Karpas-422 (cell line): ENCODE measurements around the gene PLXNA2. TPM values are rescaled to one million over a fixed set of nuclear protein-coding genes. Genes with fewer than 3 reads are reported as not detected.

Source experiments
- DNase-seq: peaks from one replicate; pipeline ENCODE4 v3.0.0-alpha.2; 2015
- H2AFZ ChIP-seq: fragments of 200-600 bp; sonication (generic); 2 replicates; pipeline ENCODE4 v1.6.1; 2014; ENCODE audit warnings: antibody characterized with exemption, low read length, mixed read lengths
- H3K27ac ChIP-seq: fragments of 200-600 bp; sonication (generic); 2 replicates; pipeline ENCODE4 v1.5.1; 2014; ENCODE audit warnings: mild to moderate bottlenecking, low read length, moderate library complexity
- H3K27me3 ChIP-seq: fragments of 200-600 bp; sonication (generic); 2 replicates; pipeline ENCODE4 v1.6.1; 2014; ENCODE audit warnings: low read length, mixed read lengths
- H3K36me3 ChIP-seq: fragments of 200-600 bp; sonication (generic); 2 replicates; pipeline ENCODE4 v1.6.1; 2014; ENCODE audit warnings: low read length, mixed read lengths; ENCODE audit not compliant: insufficient read depth
- H3K4me1 ChIP-seq: fragments of 200-600 bp; sonication (generic); 2 replicates; pipeline ENCODE4 v1.6.1; 2014; ENCODE audit warnings: mild to moderate bottlenecking, low read length, mixed read lengths
- H3K4me2 ChIP-seq: fragments of 200-600 bp; sonication (generic); 2 replicates; pipeline ENCODE4 v1.6.1; 2014; ENCODE audit warnings: low read length, low read depth, mild to moderate bottlenecking; ENCODE audit not compliant: poor library complexity, severe bottlenecking
- H3K4me3 ChIP-seq: fragments of 200-600 bp; sonication (generic); 2 replicates; pipeline ENCODE4 v1.5.1; 2014; ENCODE audit warnings: mild to moderate bottlenecking, antibody characterized with exemption, low read length, mixed read lengths
- H3K79me2 ChIP-seq: fragments of 200-600 bp; sonication (generic); 2 replicates; pipeline ENCODE4 v1.6.1; 2014; ENCODE audit warnings: mild to moderate bottlenecking, low read length, mixed read lengths
- H3K9ac ChIP-seq: fragments of 200-600 bp; sonication (generic); 2 replicates; pipeline ENCODE4 v1.6.0; 2014; ENCODE audit warnings: low read length
- H3K9me2 ChIP-seq: fragments of 200-600 bp; sonication (generic), shearing (Covaris generic); replicated peaks from 2 replicates; pipeline ENCODE4 v1.6.0; 2014; ENCODE audit warnings: mild to moderate bottlenecking, low read length, moderate library complexity; ENCODE audit not compliant: insufficient read depth
- H3K9me3 ChIP-seq: fragments of 300-700, 200-600 bp; sonication (generic); 2 replicates; pipeline ENCODE4 v1.6.1; 2014; ENCODE audit warnings: low read length, mixed read lengths
- H4K20me1 ChIP-seq: fragments of 200-600 bp; sonication (generic); 2 replicates; pipeline ENCODE4 v1.6.1; 2014; ENCODE audit warnings: mild to moderate bottlenecking, antibody characterized with exemption, low read length, low read depth; ENCODE audit not compliant: insufficient read depth
- total RNA-seq: library from RNA; depleted of rRNA; stranded (reverse); fragments of >200 nt; shearing (Covaris generic); gene quantifications from 2 replicates; pipeline ENCODE4 v1.2.3, GENCODE V29; 2014; ENCODE audit warnings: low replicate concordance

PLXNA2 gene
- total RNA-seq, 1 experiment from 2014 or later = not detected

DNA sequence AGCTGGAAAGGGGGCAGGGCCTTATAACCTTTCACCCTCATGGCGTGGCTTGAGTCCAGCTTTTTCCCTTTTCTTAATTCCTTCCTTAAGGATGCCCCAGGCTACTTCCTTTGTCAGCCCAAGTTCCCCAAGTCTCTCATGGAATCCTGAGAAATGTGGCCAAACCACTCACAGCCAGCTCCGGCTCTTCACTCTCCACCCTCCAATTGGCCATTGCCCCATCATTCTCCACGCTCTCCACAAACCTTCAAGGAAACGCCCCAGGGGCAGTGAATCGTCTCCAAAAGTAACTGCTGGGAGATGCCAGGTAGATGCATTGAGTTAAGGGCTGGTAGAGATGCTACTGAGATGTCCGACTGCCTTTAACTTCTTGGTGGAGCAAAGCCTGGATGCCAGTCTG is 219.8 kb downstream of the PLXNA2 start:
- H3K9ac ChIP-seq = no peak overlapping the region
- no peak overlapping the region for H3K27ac ChIP-seq
- H2AFZ ChIP-seq = no peak overlapping the region
- no peak overlapping the region for H3K4me2 ChIP-seq
- H3K4me1 ChIP-seq = no peaks in the 10 kb centered on the region
- no peaks in the 10 kb centered on the region for H3K9me2 ChIP-seq
- no peaks in the 10 kb centered on the region for H3K27me3 ChIP-seq
- no peaks in the 10 kb centered on the region for H3K36me3 ChIP-seq
- H3K4me3 ChIP-seq = no peak overlapping the region
- H3K79me2 ChIP-seq = no peaks in the 10 kb centered on the region
- no peaks in the 10 kb centered on the region for H4K20me1 ChIP-seq
- DNase-seq = no peak
- no peaks in the 10 kb centered on the region for H3K9me3 ChIP-seq

DNA sequence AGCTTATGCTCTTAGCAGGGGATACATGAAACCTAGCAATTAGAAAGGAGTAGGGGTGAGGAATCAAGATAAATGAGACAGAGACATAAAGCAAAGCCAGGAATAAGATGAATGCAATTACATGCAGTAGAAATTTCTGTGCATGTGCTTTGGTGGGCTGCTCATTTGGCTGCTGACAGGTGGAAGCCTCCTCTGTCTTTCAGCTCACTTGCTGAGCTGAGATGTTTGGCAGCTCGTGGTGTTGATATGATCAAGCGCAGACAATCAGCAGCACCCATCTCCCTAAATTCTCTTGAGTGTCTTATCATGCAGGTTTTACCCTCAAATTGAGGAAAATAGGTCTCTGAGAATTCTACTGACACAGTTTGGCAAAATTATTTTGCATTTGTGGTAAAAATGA is 224.9 kb downstream of the PLXNA2 start:
- Histone ChIP-seq H3K9ac (no peak overlapping the region), H3K36me3 (no peaks in the 10 kb centered on the region), H3K9me3 (no peaks in the 10 kb centered on the region), H3K9me2 (no peaks in the 10 kb centered on the region), H2AFZ (no peak overlapping the region), H3K79me2 (no peaks in the 10 kb centered on the region), H3K27me3 (no peaks in the 10 kb centered on the region), H4K20me1 (no peaks in the 10 kb centered on the region), H3K4me1 (no peaks in the 10 kb centered on the region), H3K27ac (no peak overlapping the region), H3K4me3 (no peak overlapping the region), H3K4me2 (no peak overlapping the region)
- no peak for DNase-seq

DNA sequence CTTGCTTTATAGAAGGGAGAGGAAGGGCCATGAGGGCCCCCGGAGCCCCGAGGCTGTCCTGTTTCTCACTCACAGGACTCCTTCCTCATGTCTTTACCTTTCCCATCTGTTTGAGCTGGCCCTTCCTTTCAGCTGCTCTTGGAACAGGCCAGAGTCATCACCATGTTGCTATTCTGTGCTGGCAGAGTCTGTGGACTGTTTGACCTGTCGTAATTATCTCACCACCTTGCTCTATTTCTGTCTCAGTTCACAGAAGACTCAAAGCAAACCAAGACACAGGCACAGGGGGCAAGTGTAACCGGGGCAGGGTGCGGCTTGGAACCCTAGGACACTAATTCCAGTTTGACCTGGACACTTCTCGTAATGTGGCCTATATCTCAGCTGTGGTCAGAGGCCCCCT is 228.9 kb downstream of the PLXNA2 start:
- Histone ChIP-seq H3K27ac (no peak overlapping the region), H2AFZ (no peak overlapping the region), H3K4me3 (no peak overlapping the region), H3K9me3 (no peaks in the 10 kb centered on the region), H3K79me2 (no peaks in the 10 kb centered on the region), H3K4me2 (no peak overlapping the region), H3K27me3 (no peaks in the 10 kb centered on the region), H3K36me3 (no peaks in the 10 kb centered on the region), H3K4me1 (no peaks in the 10 kb centered on the region), H3K9me2 (no peaks in the 10 kb centered on the region), H3K9ac (no peak overlapping the region), H4K20me1 (no peaks in the 10 kb centered on the region)
- DNase-seq = no peak

DNA sequence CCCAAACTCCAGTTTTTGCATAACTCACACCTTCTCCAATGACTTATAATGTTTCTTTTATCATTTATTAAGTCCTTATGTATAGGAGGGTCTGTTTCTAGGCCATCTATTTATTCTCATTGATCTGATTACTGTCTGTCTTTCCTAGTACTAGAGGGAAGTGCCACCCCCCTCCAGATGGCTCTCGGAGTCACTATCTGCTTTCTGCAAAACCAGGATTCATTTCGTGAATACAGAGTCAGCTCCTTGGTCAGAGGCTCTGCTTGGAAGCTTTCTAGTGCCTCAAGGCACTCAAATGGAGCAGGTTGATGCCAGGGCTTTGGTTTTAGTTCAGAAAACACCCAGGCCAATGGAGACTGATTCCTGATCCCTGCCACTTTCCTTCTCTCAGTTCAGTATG is 231.0 kb downstream of the PLXNA2 start:
- H3K9me2 ChIP-seq = no peaks in the 10 kb centered on the region
- no peaks in the 10 kb centered on the region for H3K4me1 ChIP-seq
- H3K4me3 ChIP-seq = no peak overlapping the region
- no peak overlapping the region for H3K9ac ChIP-seq
- no peaks in the 10 kb centered on the region for H4K20me1 ChIP-seq
- H3K27ac ChIP-seq = no peak overlapping the region
- H2AFZ ChIP-seq = no peak overlapping the region
- H3K27me3 ChIP-seq = no peaks in the 10 kb centered on the region
- no peaks in the 10 kb centered on the region for H3K79me2 ChIP-seq
- no peak overlapping the region for H3K4me2 ChIP-seq
- no peak for DNase-seq
- H3K9me3 ChIP-seq = no peaks in the 10 kb centered on the region
- H3K36me3 ChIP-seq = no peaks in the 10 kb centered on the region

DNA sequence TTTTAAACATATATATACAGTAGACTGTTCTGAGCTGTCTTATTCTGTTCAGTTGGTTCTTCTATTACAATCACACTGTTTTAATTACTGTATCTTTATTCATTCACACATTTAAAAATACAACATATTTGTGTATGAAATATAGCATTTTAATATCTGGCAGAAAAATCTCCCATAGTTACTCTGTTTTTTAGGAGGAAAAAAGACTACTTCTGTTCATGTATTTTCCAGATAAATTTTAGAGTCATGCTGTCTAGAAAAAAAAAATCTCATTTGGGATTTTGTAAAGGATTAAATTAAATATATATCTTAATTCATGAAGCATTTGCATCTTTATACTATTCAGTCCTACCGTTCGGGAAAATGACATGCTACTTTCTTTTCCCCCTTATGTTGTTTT is 231.5 kb downstream of the PLXNA2 start:
- H3K27me3 ChIP-seq = no peaks in the 10 kb centered on the region
- no peaks in the 10 kb centered on the region for H3K36me3 ChIP-seq
- H3K4me3 ChIP-seq = no peak overlapping the region
- no peaks in the 10 kb centered on the region for H3K79me2 ChIP-seq
- H3K4me1 ChIP-seq = no peaks in the 10 kb centered on the region
- H3K9me2 ChIP-seq = no peaks in the 10 kb centered on the region
- no peak for DNase-seq
- no peak overlapping the region for H3K27ac ChIP-seq
- H3K4me2 ChIP-seq = no peak overlapping the region
- no peaks in the 10 kb centered on the region for H4K20me1 ChIP-seq
- no peak overlapping the region for H3K9ac ChIP-seq
- no peak overlapping the region for H2AFZ ChIP-seq
- H3K9me3 ChIP-seq = no peaks in the 10 kb centered on the region

DNA sequence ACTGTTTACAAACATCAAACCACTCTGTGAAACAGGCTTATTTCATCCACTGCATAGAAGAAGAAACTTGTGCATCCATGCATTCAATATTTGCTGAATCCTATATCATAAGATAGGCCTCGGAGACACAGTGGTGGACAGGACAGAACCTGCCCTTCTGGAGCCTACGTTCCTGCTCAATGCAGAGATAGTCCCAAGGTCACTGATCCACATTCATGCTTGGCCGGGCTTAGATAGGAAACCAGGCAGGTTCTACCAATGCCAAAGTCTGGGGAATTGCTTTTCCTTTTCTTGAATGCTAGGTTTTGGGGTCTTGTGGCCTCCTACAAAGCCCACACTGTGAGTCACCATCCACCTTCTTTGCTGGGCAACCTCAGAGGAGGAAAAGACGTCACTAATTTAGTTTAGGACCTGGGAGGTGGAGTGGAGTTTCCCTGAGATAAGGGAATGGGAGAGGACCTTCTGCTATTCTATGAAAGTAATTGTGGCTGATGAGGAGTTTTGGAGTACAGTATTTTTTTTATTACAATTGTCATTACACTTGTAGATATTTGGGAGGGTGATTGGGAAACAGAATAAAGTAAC is 233.6 kb downstream of the PLXNA2 start:
- H3K27me3 ChIP-seq = no peaks in the 10 kb centered on the region
- H3K4me2 ChIP-seq = no peak overlapping the region
- H3K9me2 ChIP-seq = no peaks in the 10 kb centered on the region

DNA sequence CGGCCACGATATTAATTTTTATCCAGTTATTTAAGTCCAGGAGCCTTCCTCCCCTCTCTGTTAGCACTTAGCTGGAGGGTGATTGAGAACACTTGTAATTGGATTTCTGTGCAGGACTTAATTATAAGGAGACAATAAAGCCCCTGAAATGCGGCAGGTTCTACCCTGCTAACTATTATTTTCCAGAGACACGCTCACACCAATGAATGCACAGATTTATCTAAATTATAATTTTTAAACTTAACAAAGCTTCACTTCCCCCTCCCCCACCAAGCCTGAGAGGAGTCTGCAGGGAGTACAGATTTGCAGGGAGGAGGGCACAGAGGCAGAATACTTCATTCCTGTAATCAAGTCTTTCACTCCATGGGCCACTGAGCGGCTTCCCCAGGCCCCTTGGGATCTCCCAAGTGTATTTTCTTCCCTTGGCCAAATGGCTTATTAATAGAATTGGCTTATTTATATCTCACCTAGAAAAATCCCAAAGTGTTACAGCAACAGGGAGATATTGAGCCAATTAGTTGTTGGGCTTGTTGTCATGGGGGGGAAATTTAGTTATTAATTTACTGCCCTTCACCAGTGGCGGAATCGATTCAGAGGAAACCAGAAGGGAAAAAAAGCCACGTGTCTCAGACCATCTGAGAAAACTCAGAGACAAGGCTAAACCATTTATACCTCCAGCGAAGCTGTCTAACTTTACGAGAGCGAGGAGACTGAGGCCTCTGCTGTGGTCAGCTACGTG is 234.3 kb downstream of the PLXNA2 start:
- H3K4me2 ChIP-seq = no peak overlapping the region
- no peaks in the 10 kb centered on the region for H3K79me2 ChIP-seq
- H3K4me3 ChIP-seq = no peak overlapping the region
- H3K4me1 ChIP-seq = no peaks in the 10 kb centered on the region
- H3K27ac ChIP-seq = no peak overlapping the region
- H4K20me1 ChIP-seq = no peaks in the 10 kb centered on the region
- no peaks in the 10 kb centered on the region for H3K36me3 ChIP-seq
- H3K9me3 ChIP-seq = no peaks in the 10 kb centered on the region
- H2AFZ ChIP-seq = no peak overlapping the region
- H3K9me2 ChIP-seq = no peaks in the 10 kb centered on the region
- H3K9ac ChIP-seq = no peak overlapping the region
- DNase-seq = no peak
- H3K27me3 ChIP-seq = no peaks in the 10 kb centered on the region

More for the DNA sequence above, 233.6 kb downstream of the PLXNA2 start:
- Histone ChIP-seq H3K36me3 (no peaks in the 10 kb centered on the region), H3K4me1 (no peaks in the 10 kb centered on the region), H3K9ac (no peak overlapping the region), H4K20me1 (no peaks in the 10 kb centered on the region), H3K79me2 (no peaks in the 10 kb centered on the region), H3K27ac (no peak overlapping the region), H3K4me3 (no peak overlapping the region), H3K9me3 (no peaks in the 10 kb centered on the region), H2AFZ (no peak overlapping the region)
- DNase-seq = no peak

DNA sequence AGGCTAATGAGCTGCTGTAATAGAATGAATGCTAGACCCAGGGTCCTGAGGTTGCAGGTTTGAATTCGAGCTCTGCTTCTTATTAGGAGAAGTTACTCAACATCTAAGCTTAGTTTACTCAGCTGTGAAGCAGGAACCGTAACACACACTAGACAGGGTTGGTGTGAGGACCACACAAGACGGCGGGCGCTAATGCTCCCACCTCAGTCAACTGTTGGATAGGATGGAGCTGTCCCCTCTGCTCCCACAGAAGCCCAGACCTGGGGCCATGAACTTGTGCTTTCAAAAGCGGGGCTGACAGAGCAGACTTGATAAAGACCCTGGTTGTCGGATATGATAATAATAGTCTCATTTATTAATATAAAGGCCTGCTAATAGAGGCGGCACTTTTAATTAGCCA is 234.9 kb downstream of the PLXNA2 start:
- Histone ChIP-seq H3K36me3 (no peaks in the 10 kb centered on the region), H3K4me2 (no peak overlapping the region), H2AFZ (no peak overlapping the region), H4K20me1 (no peaks in the 10 kb centered on the region), H3K27ac (no peak overlapping the region), H3K4me1 (no peaks in the 10 kb centered on the region), H3K9me2 (no peaks in the 10 kb centered on the region), H3K9me3 (no peaks in the 10 kb centered on the region), H3K9ac (no peak overlapping the region), H3K27me3 (no peaks in the 10 kb centered on the region), H3K4me3 (no peak overlapping the region), H3K79me2 (no peaks in the 10 kb centered on the region)
- no peak for DNase-seq
